22Rv1 (cell line): ENCODE data around the gene EMP1.

Source experiments
- H3K27ac ChIP-seq: fragments of 450-650 bp; 2 replicates; pipeline ENCODE4 v1.5.1; 2017
- ZFX ChIP-seq: fragments of 450-650 bp; IDR thresholded peaks from 2 replicates; pipeline ENCODE4 v1.6.1; 2017; ENCODE audit warnings: antibody characterized with exemption, borderline replicate concordance
- TF ChIP-seq, protein P1 (sequence below): fragments of 450-650 bp; IDR thresholded peaks from 2 replicates; pipeline ENCODE4 v1.5.1; 2017; ENCODE audit warnings: mild to moderate bottlenecking

EMP1 gene

DNA sequence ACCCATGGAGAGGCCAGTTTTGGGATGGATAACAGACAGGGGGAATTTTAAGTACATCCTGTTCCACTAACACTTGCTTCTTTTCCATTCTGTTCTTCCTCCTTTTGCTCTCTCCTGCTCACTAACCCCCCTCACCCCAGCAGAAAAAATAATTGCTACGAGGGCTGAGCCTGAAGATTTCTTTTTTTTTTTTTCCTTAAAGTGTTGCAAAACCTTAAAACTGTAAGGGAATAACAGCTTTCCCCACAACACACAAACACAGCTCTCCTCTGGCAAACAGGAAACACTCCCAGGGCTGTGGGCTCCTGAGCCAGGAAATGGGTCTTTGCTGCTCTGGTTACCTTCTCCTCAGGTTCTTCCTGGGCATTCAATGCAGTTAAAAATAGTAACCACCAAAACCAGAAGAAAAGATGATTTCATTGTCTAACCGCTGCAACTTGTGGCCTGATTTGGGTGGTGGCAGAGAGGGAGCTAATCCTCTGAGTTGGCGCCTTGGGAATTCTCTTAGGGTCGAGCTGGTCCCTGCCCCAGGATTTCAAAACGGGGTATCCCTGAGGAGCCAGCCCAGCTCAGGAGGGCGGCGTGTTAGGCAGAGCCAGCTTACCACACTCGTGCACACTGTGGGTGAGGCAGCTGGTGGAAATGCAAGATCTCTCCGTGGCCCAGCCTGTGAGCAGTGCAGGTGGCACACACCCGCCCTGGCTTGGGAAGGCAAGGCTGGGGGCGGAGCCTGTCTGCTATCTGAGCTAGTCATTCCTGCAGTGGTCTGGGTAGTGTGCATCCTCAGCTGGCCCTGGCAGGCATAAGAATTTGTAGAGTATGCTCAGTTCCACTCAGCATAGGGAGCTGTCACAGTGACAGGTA is 17.1 kb upstream of the EMP1 start:
- no peak overlapping the region for H3K27ac ChIP-seq
- TF ChIP-seq, protein P1, sequence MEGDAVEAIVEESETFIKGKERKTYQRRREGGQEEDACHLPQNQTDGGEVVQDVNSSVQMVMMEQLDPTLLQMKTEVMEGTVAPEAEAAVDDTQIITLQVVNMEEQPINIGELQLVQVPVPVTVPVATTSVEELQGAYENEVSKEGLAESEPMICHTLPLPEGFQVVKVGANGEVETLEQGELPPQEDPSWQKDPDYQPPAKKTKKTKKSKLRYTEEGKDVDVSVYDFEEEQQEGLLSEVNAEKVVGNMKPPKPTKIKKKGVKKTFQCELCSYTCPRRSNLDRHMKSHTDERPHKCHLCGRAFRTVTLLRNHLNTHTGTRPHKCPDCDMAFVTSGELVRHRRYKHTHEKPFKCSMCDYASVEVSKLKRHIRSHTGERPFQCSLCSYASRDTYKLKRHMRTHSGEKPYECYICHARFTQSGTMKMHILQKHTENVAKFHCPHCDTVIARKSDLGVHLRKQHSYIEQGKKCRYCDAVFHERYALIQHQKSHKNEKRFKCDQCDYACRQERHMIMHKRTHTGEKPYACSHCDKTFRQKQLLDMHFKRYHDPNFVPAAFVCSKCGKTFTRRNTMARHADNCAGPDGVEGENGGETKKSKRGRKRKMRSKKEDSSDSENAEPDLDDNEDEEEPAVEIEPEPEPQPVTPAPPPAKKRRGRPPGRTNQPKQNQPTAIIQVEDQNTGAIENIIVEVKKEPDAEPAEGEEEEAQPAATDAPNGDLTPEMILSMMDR: no peak
- no peak for TF ChIP-seq ZFX

GRCh38 chr12:13181375-13182070 is 15.0 kb upstream of the EMP1 start:
- no peak overlapping the region for H3K27ac ChIP-seq
- TF ChIP-seq ZFX: no peak
- TF ChIP-seq, protein P1: no peak

DNA sequence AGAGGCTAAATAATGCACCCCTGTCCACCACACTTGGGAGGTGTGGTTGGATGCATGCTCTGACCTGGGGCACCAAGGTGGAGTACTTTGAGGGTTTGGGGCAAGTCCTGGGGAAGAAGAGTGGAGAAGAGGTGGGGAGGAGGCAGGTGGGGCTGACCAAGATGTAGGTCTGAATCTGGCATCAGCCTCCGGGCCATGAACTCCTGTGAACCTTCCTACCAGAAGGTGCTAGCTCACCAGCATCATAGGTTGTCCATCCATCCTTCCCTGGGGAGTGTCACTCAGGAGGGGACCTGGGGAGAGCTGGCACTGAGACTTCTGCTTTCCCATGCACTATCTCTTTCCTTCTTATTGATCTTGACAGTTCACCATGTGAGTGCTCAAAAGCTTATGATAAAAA is 13.6 kb upstream of the EMP1 start:
- TF ChIP-seq, protein P1: no peak
- TF ChIP-seq ZFX: no peak

GRCh38 chr12:13183620-13184019 is 12.9 kb upstream of the EMP1 start:
- no peak overlapping the region for H3K27ac ChIP-seq
- no peak for TF ChIP-seq ZFX
- TF ChIP-seq, protein P1: no peak

More for the DNA sequence above, 13.6 kb upstream of the EMP1 start:
- no peak overlapping the region for H3K27ac ChIP-seq

GRCh38 chr12:13186302-13186701 is 10.2 kb upstream of the EMP1 start:
- H3K27ac ChIP-seq: no peak overlapping the region
- TF ChIP-seq, protein P1: no peak

DNA sequence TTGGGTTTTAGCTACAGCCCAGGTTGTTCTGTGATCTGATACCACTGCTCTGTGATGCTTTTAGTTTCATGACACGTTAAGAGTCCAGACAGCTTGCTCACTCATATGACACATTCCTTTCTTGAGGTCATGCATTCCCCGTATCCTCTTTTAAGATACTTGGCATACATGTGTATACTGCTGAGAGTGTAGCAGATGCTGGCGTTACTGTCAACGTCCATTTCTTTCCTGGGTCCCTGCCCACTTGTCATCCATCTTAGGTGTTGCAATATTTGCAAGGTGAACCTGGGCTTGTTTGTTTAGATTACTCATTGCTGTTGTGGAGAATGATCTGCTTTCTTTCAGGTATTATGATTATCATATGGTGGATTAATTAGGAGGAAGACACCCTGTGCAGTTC is 9.1 kb upstream of the EMP1 start:
- TF ChIP-seq, protein P1: no peak
- TF ChIP-seq ZFX: no peak
- no peak overlapping the region for H3K27ac ChIP-seq

- H3K27ac ChIP-seq: no peak overlapping the region
- TF ChIP-seq, protein P1: no peak
- TF ChIP-seq ZFX: no peak
These were observed 7.3 kb upstream of the EMP1 start for GRCh38 chr12:13189264-13189663.
